ENCODE measurements around the gene HECA. TPM values are rescaled to one million over a fixed set of nuclear protein-coding genes. Genes with fewer than 3 reads are reported as not detected.

Gene HECA
- total RNA-seq, 2 experiments from 2014 or later, result 203 to 207 TPM

GRCh38 chr6:139142262-139142661 is 7.4 kb downstream of the HECA start:
- H3K4me1 Mint-ChIP-seq (ENCODE audit: low read depth), result peaks cover 92% of the 10 kb centered on the region
- ATAC-seq (ENCODE audit: poor library complexity), result no peak
- H3K36me3 Mint-ChIP-seq (ENCODE audit: low read depth), result peaks cover 70% of the 10 kb centered on the region
- peak overlapping the region; percentile 80 for H3K27ac Mint-ChIP-seq
- CTCF ChIA-PET, result interaction anchor here (0.9 kb wide), 1 partner anchor 18 kb away, joined by 3 read pairs; no protein-coding TSS in a partner anchor
- no peaks in the 10 kb centered on the region for H3K27me3 Mint-ChIP-seq
- Histone ChIP-seq H3K36me3 (ENCODE audit: insufficient read depth, low read length) (peaks cover 4% of the 10 kb centered on the region), H3K27ac (ENCODE audit: low read depth in 1 of 2, low read length in 2 of 2) (no peak overlapping the region), H3K4me3 (ENCODE audit: low read length) (no peak overlapping the region), H3K4me1 (ENCODE audit: insufficient read depth, low read length) (peaks cover 56% of the 10 kb centered on the region), H3K27me3 (ENCODE audit: control insufficient read depth in 1 of 2, insufficient read depth in 2 of 2, low read length in 2 of 2) (no peaks in the 10 kb centered on the region), H3K9me3 (ENCODE audit: control insufficient read depth in 1 of 2, insufficient read depth in 1 of 2, low read length in 2 of 2) (no peaks in the 10 kb centered on the region)
- POLR2A ChIA-PET, result interaction anchor here (1.2 to 5.6 kb wide), 5 partner anchors 8 to 231 kb away, joined by 6 to 92 read pairs (median 23); partner anchors contain the start of gene CITED2
- intact Hi-C loops (cut with DNase I, micrococcal nuclease), result no loop called here
- no peak for DNase-seq
- H3K4me3 Mint-ChIP-seq, result peak overlapping the region; percentile 65
- TF ChIP-seq CTCF (IDR thresholded peaks at IDR 0.05), result no peak
- no peaks in the 10 kb centered on the region for H3K9me3 Mint-ChIP-seq

DNA sequence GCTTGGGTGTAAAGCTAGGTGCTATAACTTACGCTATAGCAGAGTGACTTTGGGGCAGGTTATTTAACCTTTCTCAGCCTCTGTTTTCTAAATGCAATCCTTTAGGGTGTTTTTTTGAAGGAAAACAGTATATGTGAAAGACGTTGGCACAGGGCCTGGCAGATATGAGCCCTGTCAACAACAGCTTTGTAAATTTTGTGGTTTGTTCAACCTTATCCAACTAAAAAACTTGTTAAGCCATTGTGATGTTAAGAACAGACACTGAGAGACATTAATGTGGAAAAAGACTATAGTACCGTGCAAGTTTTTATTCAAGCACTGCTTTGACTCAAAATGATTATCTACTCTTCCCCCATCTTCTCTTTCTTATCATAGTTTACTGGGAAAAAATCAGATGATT is 8.2 kb downstream of the HECA start:
- Mint-ChIP-seq H3K27ac (peak overlapping the region; percentile 80), H3K9me3 (no peaks in the 10 kb centered on the region), H3K4me1 (ENCODE audit: low read depth) (peaks cover 93% of the 10 kb centered on the region), H3K27me3 (no peaks in the 10 kb centered on the region), H3K36me3 (ENCODE audit: low read depth) (peaks cover 63% of the 10 kb centered on the region), H3K4me3 (peak overlapping the region; percentile 74)
- ChIA-PET POLR2A (interaction anchor here (0.7 to 5.6 kb wide), 9 partner anchors 9 to 231 kb away, joined by 3 to 92 read pairs (median 6); partner anchors contain the start of gene CITED2), CTCF (interaction anchor here (0.9 to 3.1 kb wide), 3 partner anchors 11 to 74 kb away, joined by 3 to 8 read pairs (median 3); no protein-coding TSS in a partner anchor)
- H3K4me3 ChIP-seq (ENCODE audit: low read length), result no peak overlapping the region
- intact Hi-C loops (cut with DNase I, micrococcal nuclease), result no loop called here
- TF ChIP-seq CTCF (IDR thresholded peaks at IDR 0.05), result no peak
- no peaks in the 10 kb centered on the region for H3K27me3 ChIP-seq (ENCODE audit: control insufficient read depth in 1 of 2, insufficient read depth in 2 of 2, low read length in 2 of 2)
- no peaks in the 10 kb centered on the region for H3K9me3 ChIP-seq (ENCODE audit: control insufficient read depth in 1 of 2, insufficient read depth in 1 of 2, low read length in 2 of 2)
- ATAC-seq (ENCODE audit: poor library complexity), result no peak
- peaks cover 62% of the 10 kb centered on the region for H3K4me1 ChIP-seq (ENCODE audit: insufficient read depth, low read length)
- H3K27ac ChIP-seq (ENCODE audit: low read depth in 1 of 2, low read length in 2 of 2), result no peak overlapping the region
- no peak for DNase-seq
- H3K36me3 ChIP-seq (ENCODE audit: insufficient read depth, low read length), result peaks cover 4% of the 10 kb centered on the region

DNA sequence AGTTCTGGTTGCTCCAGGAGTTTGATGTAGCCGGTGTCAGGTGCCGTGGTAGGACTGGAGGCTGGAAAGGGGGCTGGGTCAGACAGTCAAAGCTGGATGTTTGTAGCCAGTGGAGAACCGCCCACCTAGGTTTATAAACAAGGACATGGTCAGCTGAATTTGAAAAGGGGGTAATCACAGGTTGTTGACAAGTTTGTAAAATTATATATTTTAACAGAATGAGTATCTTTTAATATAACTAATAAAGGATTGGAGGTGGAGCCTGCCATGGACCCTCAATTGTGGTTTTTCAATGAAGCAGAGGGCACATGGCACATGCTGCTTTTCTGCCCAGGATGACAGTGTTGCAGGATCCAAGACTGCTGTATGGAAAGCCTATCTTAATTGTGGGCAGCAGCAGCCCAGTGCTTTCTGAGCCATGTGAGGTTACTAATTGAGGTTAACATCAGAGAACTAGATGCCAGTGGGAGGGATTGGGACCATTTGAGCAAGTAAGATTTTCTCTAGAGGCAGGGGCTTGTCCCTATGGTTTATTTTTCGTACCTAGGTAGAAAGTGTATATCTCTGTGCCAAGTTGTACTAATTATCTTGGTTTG is 9.7 kb downstream of the HECA start:
- ChIA-PET POLR2A (interaction anchor here (0.6 to 5.6 kb wide), 12 partner anchors 9 to 229 kb away, joined by 3 to 92 read pairs (median 7); partner anchors contain the start of gene CITED2), CTCF (interaction anchor here (0.5 to 3.1 kb wide), 3 partner anchors 12 to 225 kb away, joined by 5 to 8 read pairs (median 5); no protein-coding TSS in a partner anchor)
- Mint-ChIP-seq H3K4me3 (peak overlapping the region; percentile 74), H3K27ac (peak overlapping the region; percentile 80), H3K4me1 (ENCODE audit: low read depth) (peaks cover 93% of the 10 kb centered on the region), H3K27me3 (no peaks in the 10 kb centered on the region), H3K36me3 (ENCODE audit: low read depth) (peaks cover 51% of the 10 kb centered on the region), H3K9me3 (no peaks in the 10 kb centered on the region)
- H3K4me3 ChIP-seq (ENCODE audit: low read length), result peak overlapping the region; percentile 29
- intact Hi-C loops (cut with DNase I, micrococcal nuclease), result loop anchor here in 1 of 2 experiments (1.0 kb wide), 1 partner anchor 7 kb away; no protein-coding TSS in a partner anchor
- H3K4me1 ChIP-seq (ENCODE audit: insufficient read depth, low read length), result peaks cover 69% of the 10 kb centered on the region
- DNase-seq, result no peak
- H3K27me3 ChIP-seq (ENCODE audit: control insufficient read depth in 1 of 2, insufficient read depth in 2 of 2, low read length in 2 of 2), result no peaks in the 10 kb centered on the region
- peak; percentile 20 for ATAC-seq (ENCODE audit: poor library complexity)
- no peak for TF ChIP-seq CTCF (IDR thresholded peaks at IDR 0.05)
- H3K27ac ChIP-seq (ENCODE audit: low read depth in 1 of 2, low read length in 2 of 2), result peak overlapping the region in 1 of 2 donors; percentile 20
- H3K9me3 ChIP-seq (ENCODE audit: control insufficient read depth in 1 of 2, insufficient read depth in 1 of 2, low read length in 2 of 2), result no peaks in the 10 kb centered on the region
- peaks cover 4% of the 10 kb centered on the region for H3K36me3 ChIP-seq (ENCODE audit: insufficient read depth, low read length)

All from CD4-positive, alpha-beta T cell (primary cell).